HG03439 (cell line): ENCODE results near the gene RASA4B.
"Not testable (repeated sequence)": the region's sequence is repeated elsewhere in the genome, so short reads cannot be mapped to it uniquely, and the experiment has no call there.

Experiments
- ATAC-seq: cut with Tn5 transposase; IDR thresholded peaks from one replicate; pipeline ENCODE4 v1.9.1; 2021; ENCODE audit warnings: mild to moderate bottlenecking, moderate library complexity; ENCODE audit not compliant: unreplicated experiment

RASA4B gene

GRCh38 chr7:102512642-102513221 is 4.8 kb downstream of the RASA4B start:
- not testable (repeated sequence) for ATAC-seq

GRCh38 chr7:102511860-102512522 is 5.6 kb downstream of the RASA4B start:
- ATAC-seq, result peak; percentile 28

- ATAC-seq, result not testable (repeated sequence)
Measured at GRCh38 chr7:102510575-102510974, 7.0 kb downstream of the RASA4B start.

- ATAC-seq, result not testable (repeated sequence)
Measured at GRCh38 chr7:102507410-102508088, 10.0 kb downstream of the RASA4B start.

GRCh38 chr7:102505298-102506185 is 12.0 kb downstream of the RASA4B start:
- not testable (repeated sequence) for ATAC-seq

- not testable (repeated sequence) for ATAC-seq
Measured at GRCh38 chr7:102503141-102503540, 14.4 kb downstream of the RASA4B start.

- not testable (repeated sequence) for ATAC-seq
Measured at GRCh38 chr7:102498321-102498720, 19.3 kb downstream of the RASA4B start.

GRCh38 chr7:102497308-102497707 is 20.3 kb downstream of the RASA4B start:
- not testable (repeated sequence) for ATAC-seq

- not testable (repeated sequence) for ATAC-seq
Measured at GRCh38 chr7:102496861-102497260, 20.7 kb downstream of the RASA4B start.

GRCh38 chr7:102494473-102495149 is 23.0 kb downstream of the RASA4B start:
- peak; percentile 47 for ATAC-seq

- ATAC-seq, result not testable (repeated sequence)
Measured at GRCh38 chr7:102494026-102494425, 23.6 kb downstream of the RASA4B start.

GRCh38 chr7:102493220-102493935 is 24.2 kb downstream of the RASA4B start:
- not testable (repeated sequence) for ATAC-seq

- peak; percentile 37 for ATAC-seq
Measured at GRCh38 chr7:102490529-102491075, 27.0 kb downstream of the RASA4B start.

- not testable (repeated sequence) for ATAC-seq
Measured at GRCh38 chr7:102484317-102484716, 33.3 kb downstream of the RASA4B start.

- not testable (repeated sequence) for ATAC-seq
Measured at GRCh38 chr7:102481962-102482361, 35.6 kb downstream of the RASA4B start.

GRCh38 chr7:102479982-102480637 is 37.5 kb downstream of the RASA4B start:
- not testable (repeated sequence) for ATAC-seq

GRCh38 chr7:102479209-102479584 is 38.4 kb downstream of the RASA4B start:
- peak; percentile 17 for ATAC-seq

- peak; percentile 79 for ATAC-seq
Measured at GRCh38 chr7:102478314-102479208, 39.0 kb downstream of the RASA4B start, which contains the start of gene POLR2J. POLR2J (minus strand) TSS chr7:102478922; CDS start chr7:102478860, 62 bp downstream.
